ENCODE measurements around the gene PTPN14.

PTPN14 gene

GRCh38 chr1:214324896-214325800 lies 226.3 kb downstream of the PTPN14 start:
- no peak for DNase-seq

DNA sequence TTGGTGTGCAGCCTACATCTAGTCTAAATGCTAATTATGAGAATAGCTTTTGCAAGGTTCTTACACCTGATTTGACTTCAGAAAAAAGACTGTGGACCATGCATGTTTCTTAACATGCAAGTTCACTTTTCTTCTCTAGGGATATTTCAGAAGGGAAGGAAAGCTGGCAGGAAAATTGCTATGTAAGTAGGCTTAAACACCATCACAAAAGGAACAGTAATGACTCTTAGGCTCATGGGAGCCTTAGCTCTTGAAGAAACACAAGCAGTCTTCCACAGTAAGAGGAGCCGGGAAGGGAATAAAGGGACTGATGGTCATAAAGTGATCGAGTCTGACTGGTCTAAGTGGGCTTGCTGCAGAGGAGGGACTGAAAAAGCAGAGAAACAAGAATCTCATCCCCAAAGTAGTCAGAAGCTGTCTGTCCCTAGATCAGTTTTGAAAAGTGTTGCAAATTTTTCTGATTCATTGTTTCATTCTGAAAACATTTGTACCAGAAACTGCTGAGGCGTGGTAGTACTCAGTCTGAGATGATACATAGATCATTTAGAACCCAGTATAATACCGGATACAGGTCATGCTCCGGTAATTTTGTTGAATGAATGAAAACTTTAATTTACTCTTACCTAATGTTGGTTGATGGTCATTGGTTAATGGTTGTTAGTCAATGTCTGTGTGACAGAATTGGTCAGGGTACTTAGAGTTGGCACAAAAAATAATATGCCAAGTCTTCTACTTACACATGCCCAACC lies 229.5 kb downstream of the PTPN14 start:
- DNase-seq = no peak

DNA sequence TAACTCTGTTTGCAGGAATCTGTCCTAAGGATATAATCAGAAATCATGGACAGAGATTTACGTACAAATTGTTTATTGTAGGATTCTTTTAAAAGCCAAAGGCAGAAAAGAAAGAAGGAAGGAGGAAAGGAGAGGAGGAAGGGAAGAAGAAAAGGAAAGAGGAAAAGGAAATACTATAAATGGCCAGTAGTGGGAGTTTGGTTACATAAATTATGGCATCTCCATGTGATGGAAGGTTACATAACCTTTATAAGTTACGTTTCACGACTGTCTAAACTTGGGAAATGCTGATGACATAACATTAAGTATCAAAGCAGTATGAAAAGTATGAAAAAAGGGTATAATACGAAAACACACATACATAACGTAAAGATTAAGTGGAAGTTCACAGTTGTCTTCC lies 231.5 kb downstream of the PTPN14 start:
- DNase-seq = no peak

DNA sequence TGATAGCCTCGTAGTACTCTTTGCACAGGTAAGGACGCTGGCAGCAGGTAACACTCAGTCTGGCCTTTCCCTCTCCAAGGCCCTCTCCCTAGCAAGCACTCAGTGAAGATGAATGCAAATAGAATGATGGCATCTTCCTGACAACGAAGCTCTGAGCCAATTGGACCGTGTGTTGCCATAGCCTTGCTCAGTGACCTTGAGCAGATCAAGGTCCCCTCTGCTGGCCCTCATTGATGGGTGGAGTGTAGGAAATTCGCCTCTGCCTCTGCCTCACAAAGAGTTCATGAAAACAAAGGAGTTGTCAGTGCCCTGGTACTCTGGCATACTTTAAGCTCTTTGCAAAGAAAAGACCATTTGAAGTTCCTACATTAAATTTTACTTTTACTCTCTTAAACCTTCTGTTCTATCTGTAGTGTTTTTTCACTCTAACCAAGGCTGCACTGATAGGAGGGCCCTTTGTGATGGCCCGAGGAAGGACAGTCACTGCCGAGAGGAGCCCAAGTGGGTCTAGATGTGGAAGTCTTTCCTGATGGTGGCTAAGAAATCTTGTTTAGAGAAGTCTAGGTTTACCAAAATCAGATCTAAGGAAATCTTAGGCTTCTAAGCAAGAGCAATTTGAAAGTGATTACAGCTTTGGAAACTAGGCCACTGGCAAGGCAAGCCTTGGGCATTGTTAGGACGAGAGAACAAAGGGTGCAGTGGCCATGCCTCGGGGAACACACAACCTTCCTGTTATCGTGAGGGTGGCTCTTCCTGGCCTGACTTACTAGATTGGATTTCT lies 232.3 kb downstream of the PTPN14 start:
- DNase-seq = no peak

GRCh38 chr1:214318356-214318755 lies 233.0 kb downstream of the PTPN14 start:
- DNase-seq = no peak

DNA sequence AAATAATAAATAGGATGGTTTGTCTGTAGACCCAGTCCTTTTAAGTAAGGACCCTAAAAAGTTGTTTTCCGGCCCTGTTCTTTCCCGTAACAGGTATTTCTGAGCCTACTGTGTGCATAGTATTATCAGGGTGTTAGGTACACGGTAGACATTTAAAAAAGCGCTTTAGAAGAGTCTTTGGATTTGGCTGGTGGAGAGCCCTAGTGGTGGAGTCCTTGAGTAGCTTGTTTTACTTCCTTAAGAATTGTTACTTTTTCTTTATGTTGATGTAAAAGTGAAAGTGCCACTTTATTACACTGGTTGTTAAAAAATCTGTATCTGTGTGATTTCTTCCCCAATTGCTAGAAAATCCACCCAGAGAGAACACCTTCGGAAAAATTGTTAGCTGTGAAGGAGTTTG lies 233.7 kb downstream of the PTPN14 start:
- DNase-seq = no peak

DNA sequence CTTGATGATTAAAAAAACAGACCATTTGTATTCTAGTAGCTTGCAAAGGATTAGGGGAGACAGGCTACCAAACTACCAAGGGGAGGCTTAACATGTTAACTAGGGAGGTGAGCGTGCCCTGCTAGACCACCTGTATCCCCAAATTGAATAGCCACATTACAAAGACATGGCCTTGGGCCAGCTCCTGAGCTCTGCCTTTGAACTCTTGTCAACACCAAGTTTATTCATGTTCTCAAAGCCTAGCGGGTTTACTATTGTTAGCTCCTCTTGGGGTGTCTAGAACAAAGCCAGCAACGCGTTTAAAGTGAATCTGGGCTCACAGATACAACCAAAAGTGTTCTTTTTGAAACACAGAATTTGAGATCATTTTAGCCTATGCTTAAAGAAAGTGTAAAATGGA lies 234.1 kb downstream of the PTPN14 start:
- DNase-seq = no peak

- DNase-seq = no peak
Observed at GRCh38 chr1:214316593-214316992, 234.8 kb downstream of the PTPN14 start.

GRCh38 chr1:214314178-214314843 lies 237.1 kb downstream of the PTPN14 start:
- DNase-seq = no peak

DNA sequence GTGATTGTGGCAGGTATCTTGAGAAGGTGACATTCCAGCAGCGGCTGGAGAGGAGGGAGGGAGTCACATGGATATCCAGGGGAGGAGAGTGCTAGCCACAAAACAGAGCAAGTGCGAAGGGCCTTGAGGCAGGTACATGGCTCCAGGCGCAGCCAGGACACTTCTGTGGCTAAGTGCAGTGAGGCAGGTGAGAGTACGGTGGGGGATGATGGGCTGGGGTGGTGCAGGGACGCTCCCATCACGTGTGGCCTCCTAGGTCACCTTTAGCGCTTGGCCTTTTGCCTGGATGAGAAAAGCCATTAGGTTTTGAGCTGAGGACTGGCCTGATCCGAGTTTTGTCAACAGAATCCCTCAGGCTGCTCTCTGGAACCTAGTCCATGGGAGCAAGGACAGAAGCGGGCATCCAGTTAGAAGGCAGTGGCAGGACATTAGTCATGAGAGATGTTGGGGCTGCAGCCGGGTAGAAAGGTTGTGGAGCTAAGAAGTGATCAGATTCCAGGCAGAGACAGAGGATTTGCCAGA lies 238.8 kb downstream of the PTPN14 start:
- DNase-seq = no peak

DNA sequence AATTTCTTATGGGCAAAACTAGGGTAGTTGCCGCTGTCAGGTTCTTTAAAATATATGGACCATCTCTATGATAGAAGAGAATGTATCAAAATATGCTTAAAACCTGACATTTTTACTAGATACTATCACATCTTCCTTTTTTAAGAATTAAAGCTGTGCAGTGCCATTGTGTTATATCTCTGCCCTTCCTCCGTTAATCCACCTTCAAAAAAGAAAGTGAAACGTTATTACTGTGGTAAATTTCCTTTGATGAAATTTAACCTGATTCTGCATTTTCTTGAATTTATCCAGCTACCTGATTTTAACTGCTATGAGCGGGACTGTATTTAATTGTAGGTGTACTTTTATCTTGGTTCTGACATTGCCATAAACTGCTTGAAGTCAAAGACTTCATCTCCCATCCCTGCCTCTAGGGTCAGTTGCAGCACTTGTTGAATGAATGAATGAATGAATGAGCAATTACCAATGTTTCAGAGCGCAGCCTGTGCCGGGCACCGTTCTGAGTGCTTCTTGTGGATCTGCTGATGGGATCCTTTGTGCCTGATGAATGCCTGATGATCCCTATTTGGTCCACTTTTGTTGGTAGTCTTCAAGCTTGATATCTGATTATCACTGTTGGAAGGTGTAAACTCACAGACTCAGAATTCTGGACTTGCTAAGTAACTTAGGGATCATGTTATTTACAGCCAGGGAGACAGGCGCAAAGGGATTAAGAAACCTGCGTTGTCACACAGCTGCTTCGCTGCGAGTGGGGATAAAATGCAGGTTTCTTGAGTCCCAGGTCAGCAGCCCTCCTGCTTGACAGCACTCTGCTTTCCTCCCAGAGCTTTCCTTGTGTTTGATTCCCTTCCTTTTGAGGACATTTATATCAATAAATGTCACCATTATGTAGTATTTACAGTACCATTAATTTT lies 240.4 kb downstream of the PTPN14 start:
- no peak for DNase-seq

- DNase-seq = no peak
Observed at GRCh38 chr1:214310010-214310409, 241.4 kb downstream of the PTPN14 start.

- no peak for DNase-seq
Observed at GRCh38 chr1:214306269-214306668, 245.1 kb downstream of the PTPN14 start.

DNA sequence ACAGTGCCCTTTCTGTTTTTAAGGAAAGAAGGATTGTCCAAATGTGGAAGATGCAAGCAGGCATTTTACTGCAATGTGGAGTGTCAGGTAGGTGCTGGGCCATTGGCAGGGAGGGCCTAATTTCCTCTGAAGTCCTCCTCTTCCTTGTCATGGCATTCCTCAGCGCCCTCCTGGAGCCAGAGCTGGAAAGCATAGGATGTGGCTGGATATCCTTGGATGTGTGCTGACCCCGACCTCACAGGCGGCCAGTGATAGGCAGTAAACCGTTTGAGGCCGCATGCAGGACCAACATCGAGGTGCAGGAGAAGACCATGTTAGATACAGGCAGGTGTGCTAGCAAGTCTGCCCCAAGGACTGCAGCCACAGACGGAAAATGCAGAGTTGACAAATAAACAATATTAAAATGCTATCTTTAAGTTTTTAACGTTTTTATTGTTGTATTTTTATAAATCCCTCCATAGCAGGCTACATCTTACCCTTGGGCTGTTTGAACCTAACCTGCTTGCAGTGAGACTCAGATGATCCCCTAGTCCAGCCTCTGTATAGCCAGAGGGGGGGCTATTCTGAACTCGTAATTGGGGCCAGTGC lies 246.1 kb downstream of the PTPN14 start:
- DNase-seq = no peak

DNA sequence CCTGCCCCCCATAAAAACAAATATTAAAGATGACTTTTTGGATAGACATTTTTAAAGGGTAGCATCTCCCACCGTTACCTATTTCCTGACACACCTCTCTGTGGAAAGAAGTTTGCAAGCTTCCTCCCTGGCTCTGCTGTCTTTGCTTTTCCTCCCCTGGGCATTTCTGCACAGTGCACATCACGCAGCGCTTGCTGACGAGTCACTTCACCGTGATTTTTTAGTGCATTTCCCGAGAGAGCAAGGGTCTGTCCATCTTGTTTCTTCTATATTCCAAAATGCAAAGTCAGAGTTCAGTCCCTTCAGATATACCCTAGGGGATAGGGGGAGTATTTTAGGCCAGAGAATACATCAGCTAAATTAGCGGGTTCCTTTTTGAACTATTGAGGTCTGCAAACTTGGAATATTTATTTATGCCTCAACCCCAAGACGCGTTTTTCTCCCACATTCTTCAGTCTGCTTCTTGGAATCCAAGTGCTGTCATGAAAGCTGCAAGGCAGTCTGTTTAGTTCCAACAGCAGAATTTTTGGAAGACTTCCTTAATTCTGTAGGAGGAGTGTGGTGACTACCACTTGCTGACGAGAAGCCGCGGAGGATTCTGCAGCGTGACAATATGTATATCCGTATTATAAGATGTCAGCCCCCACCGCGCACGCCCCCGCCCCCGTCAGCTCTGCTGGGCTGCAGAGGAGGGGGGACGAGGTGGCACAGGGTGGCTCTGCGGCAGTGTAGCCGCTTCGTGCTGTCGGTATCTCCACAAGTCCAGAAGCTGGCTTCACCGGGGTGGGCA lies 248.1 kb downstream of the PTPN14 start:
- no peak for DNase-seq

- DNase-seq = no peak
Observed at GRCh38 chr1:214301526-214301925, 249.9 kb downstream of the PTPN14 start.

GRCh38 chr1:214300149-214300780 lies 251.1 kb downstream of the PTPN14 start:
- DNase-seq = no peak

Measured in SW 1271 (cell line).